ENCODE measurements around the gene TCHHL1.

DNA sequence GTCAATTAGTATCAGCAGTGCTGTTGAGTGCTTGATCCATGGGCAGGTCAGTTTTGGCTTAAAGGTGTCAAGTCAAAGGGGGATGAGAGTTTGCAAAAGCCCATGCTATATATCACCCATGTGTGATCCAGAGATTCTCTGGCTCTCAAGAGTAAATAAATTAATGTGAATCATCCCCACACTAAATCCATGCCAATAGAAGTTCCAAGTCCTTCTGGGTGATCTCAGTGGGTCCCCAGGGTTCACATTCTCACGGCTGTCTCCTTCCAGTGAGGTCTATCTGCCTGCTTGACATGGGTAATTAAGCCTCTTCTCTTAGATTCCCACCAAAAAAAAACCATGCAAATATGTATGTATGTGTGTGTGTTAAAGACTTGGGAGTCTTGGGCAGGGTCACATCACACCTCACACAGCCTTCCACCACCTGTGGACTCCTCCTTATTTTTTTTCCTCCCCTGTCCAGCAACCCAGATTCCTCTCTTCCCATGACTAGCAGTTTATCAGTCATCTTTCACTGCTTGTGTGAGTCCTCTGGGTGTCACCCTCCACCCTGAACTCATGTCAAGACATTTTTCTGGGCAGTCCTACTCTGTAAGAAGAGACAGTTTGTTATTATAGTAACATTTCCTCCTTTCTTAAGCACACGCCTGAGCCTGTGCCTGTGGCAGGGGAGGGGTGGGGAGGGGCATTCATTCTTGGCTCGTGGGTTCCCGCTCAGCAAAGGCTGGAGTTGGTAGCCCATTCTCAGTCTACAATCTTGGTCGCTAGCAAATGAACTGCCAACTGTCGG, 37.8 kb downstream of the TCHHL1 start:
- TF ChIP-seq, protein P1, sequence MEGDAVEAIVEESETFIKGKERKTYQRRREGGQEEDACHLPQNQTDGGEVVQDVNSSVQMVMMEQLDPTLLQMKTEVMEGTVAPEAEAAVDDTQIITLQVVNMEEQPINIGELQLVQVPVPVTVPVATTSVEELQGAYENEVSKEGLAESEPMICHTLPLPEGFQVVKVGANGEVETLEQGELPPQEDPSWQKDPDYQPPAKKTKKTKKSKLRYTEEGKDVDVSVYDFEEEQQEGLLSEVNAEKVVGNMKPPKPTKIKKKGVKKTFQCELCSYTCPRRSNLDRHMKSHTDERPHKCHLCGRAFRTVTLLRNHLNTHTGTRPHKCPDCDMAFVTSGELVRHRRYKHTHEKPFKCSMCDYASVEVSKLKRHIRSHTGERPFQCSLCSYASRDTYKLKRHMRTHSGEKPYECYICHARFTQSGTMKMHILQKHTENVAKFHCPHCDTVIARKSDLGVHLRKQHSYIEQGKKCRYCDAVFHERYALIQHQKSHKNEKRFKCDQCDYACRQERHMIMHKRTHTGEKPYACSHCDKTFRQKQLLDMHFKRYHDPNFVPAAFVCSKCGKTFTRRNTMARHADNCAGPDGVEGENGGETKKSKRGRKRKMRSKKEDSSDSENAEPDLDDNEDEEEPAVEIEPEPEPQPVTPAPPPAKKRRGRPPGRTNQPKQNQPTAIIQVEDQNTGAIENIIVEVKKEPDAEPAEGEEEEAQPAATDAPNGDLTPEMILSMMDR (IDR thresholded peaks at IDR 0.05; ENCODE audit: poor library complexity, severe bottlenecking) = no peak
- no peak for TF ChIP-seq EZH2 (IDR thresholded peaks at IDR 0.05; ENCODE audit: borderline replicate concordance, insufficient read depth, low read length, poor library complexity, severe bottlenecking)
- TF ChIP-seq POLR2AphosphoS5 (IDR thresholded peaks at IDR 0.05) = no peak
- TF ChIP-seq RAD21 (conservative IDR thresholded peaks at IDR 0.05) = no peak
- TF ChIP-seq MXI1 (conservative IDR thresholded peaks at IDR 0.05; ENCODE audit: poor library complexity, severe bottlenecking) = no peak
- TF ChIP-seq EP300 (conservative IDR thresholded peaks at IDR 0.05; ENCODE audit: poor library complexity, severe bottlenecking) = no peak
- TF ChIP-seq, protein P2, sequence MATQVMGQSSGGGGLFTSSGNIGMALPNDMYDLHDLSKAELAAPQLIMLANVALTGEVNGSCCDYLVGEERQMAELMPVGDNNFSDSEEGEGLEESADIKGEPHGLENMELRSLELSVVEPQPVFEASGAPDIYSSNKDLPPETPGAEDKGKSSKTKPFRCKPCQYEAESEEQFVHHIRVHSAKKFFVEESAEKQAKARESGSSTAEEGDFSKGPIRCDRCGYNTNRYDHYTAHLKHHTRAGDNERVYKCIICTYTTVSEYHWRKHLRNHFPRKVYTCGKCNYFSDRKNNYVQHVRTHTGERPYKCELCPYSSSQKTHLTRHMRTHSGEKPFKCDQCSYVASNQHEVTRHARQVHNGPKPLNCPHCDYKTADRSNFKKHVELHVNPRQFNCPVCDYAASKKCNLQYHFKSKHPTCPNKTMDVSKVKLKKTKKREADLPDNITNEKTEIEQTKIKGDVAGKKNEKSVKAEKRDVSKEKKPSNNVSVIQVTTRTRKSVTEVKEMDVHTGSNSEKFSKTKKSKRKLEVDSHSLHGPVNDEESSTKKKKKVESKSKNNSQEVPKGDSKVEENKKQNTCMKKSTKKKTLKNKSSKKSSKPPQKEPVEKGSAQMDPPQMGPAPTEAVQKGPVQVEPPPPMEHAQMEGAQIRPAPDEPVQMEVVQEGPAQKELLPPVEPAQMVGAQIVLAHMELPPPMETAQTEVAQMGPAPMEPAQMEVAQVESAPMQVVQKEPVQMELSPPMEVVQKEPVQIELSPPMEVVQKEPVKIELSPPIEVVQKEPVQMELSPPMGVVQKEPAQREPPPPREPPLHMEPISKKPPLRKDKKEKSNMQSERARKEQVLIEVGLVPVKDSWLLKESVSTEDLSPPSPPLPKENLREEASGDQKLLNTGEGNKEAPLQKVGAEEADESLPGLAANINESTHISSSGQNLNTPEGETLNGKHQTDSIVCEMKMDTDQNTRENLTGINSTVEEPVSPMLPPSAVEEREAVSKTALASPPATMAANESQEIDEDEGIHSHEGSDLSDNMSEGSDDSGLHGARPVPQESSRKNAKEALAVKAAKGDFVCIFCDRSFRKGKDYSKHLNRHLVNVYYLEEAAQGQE (IDR thresholded peaks at IDR 0.05; ENCODE audit: borderline replicate concordance) = no peak
- TF ChIP-seq SMC3 (conservative IDR thresholded peaks at IDR 0.05; ENCODE audit: poor library complexity) = no peak

Measured in neural cell (in vitro differentiated cells).